G401 (cell line): ENCODE data around the gene GABBR2. TPM values are rescaled to one million over a fixed set of nuclear protein-coding genes. Genes with fewer than 3 reads are reported as not detected.
"Not testable (repeated sequence)": the region's sequence is repeated elsewhere in the genome, so short reads cannot be mapped to it uniquely, and the experiment has no call there.

Source experiments
- DNase-seq: peaks from one replicate; pipeline ENCODE4 v3.0.0-alpha.2; 2015; ENCODE audit warnings: low spot score
- in situ Hi-C: cut with HindIII; loops from 2 replicates; pipeline ENCODE4 v1.10.0; 2016; ENCODE audit warnings: low sequenced_read_pairs, mixed read lengths
- total RNA-seq: library from RNA; depleted of rRNA; stranded (reverse); fragments of >200 nt; shearing (Covaris generic); gene quantifications from 2 replicates; pipeline ENCODE4 v1.2.3, GENCODE V29; 2014

The GABBR2 gene
- total RNA-seq, 1 experiment from 2014 or later = not detected

GRCh38 chr9:98533132-98533531 is 175.6 kb downstream of the GABBR2 start:
- in situ Hi-C loops = no loop called here
- peak; percentile 70 for DNase-seq

DNA sequence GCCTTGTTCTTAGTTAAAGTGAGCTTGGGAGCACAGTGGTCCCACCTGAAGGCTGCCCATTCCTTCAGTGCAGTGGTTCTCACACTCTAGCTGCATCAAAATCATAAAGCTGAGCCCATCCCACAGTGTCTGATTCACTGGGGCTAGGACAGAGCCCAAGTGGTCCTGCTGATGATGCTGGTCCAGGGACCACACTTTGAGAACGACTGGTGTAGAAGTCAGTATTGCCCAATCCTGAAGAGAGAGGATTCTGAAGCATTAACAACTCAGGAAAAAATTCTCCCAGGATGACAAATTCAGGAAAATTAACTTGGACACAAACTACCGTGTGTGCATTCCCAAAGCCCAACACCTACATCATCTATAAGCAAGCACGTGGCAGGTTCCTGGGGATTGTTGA is 176.2 kb downstream of the GABBR2 start:
- in situ Hi-C loops = no loop called here
- DNase-seq = no peak

DNA sequence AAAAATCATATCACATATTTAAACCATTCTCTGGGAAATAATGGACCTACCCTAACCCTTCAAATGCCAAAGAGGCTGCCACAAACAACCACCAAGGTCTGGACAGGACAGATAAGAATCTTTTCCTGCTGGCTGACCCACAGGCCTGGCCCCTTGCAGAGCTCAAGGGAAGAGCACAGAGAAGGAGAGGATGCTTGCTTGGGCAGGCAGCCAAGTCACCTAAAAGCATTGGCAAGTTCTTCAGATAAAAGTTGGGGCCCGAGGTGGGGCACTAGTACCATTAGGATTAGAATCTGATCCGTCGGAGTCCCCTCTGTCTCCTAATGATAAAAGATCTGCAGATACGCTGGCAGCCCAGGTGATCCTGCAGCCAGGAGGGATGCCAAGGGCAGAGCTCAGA is 176.6 kb downstream of the GABBR2 start:
- in situ Hi-C loops = no loop called here
- DNase-seq = peak; percentile 33

DNA sequence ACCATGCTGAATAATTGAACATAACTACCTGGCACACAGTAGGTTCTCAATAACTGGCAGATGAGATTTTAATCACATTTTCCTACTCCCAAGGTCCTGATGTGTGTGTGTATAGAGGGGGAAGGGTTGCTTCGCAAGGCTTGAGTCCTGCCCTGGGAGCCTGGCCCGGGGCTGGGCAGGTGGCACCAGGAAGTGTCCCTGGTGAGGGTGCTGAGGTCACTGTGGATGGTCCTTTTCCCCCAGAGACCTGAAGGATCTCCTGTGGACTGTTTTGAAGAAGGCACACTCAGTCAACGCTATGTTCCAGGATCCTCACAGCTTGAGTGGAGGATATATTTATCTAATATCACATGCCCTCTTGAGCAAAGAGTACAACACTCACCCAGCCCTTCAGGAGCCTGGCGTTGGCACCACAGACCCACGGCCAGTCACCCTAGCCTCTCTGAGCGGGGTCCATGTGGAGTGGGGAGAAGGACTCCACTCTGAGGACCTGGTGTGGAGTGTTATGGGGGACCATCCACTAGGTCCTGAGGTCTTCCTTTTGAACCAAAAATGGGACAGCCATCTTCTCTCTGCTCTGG is 177.8 kb downstream of the GABBR2 start:
- in situ Hi-C loops = no loop called here
- DNase-seq = no peak

DNA sequence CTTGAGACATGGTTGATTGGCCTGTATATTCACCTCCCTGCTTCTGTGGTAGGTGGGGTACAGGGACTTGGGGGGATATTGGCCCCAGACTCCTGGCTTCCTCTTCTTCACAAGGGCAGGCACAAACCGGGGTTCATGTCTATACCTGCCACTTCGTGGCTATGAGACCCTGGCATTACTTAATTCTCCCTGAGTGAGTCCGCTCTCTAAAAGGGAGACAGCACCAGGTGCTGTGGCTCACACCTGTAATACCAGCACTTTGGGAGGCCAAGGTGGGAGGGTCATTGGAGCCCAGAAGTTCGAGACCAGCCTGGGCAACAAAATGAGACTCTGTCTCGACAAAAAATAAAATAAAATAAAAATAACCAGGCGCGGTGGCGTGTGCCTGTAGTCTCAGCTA is 178.5 kb downstream of the GABBR2 start:
- DNase-seq = no peak
- in situ Hi-C loops = no loop called here

DNA sequence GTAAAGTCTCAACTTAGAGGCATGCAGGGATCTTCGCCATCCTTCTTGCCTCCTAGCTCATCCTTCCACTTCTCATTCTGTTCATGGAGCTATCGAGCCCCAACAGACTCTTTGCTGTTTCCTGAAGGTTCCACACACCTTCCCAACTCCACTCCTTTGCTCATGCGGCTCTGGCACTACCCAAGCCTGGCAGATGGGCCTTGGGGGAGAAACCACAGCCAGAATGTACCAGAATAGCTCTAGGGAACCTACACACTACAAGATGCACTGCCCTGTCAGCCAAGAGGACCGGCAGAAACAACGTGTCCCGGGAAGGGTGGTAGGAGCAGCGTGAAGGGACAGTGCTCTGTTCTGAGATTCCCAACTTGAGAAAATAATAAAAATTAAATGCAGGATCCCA is 178.9 kb downstream of the GABBR2 start:
- in situ Hi-C loops = no loop called here
- peak; percentile 87 for DNase-seq

DNA sequence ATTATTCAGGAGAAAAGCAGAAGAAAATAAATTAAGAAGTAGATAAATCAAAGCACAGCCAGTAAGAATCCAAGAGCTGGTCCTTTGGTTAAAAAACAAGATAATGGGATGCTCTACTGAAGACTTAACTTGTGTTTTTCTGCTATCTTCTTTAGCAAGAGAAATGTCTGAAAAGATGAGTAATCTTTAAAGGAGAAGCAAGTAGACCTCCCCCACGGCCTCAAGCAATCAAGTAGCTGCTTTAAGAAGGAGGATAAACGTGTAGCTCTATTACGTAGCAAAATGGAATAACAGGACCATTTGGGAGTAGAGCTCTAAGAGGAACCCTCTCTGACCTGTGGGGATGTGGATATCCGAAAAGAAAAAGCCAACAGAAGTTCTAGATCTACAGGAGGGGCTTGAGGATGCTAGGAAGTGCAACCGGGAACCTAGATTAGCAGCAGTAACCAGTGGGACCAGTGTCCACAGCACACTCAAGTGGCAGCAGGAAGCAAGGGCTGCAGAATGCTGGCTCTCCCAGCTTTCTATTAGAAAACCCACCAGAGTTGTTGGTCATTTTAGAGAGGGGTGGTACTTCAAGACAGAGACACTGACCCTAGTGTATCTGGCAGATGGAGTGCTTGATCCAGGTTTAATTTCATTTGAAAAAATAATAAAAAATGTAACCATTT is 185.4 kb downstream of the GABBR2 start:
- DNase-seq = no peak
- in situ Hi-C loops = no loop called here

GRCh38 chr9:98522487-98522886 is 186.2 kb downstream of the GABBR2 start:
- in situ Hi-C loops = no loop called here
- no peak for DNase-seq

- no peak for DNase-seq
- in situ Hi-C loops = no loop called here
These were observed 187.6 kb downstream of the GABBR2 start for GRCh38 chr9:98521141-98521540.

DNA sequence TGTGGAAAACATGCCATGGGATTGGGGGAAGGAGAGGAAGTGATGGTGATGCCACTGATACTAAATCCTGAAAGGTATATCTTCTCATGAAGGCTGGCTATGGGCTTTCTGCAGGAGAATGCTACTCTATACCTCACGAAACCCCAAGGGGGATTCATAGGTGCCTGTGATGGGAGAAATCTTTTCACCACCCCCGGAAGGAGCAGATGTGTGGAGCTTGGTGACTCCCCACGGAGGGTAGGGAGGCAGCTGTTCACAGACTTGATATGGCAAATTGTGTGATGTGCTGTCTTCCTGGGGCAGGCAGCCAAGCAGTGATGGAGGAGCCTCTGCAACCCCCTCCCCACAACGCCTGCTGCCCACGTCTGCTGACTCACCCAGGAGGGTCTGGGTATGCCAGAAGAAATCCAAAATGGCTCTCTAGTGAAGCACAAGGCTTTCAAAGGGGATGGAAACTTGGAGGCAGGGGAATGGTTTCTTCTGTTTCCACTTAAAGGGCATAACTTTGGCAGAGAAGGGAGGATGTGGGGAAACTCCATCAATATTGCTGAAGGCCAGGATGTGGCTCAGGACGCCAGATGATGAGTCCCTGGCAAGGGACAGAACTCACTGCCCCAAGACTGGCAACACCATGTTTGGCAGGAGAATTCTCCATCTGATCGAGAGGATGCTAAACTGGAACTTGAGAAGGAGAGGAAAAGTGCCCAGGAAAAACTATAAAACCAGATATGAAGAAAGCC is 188.3 kb downstream of the GABBR2 start:
- in situ Hi-C loops = no loop called here
- DNase-seq = no peak

DNA sequence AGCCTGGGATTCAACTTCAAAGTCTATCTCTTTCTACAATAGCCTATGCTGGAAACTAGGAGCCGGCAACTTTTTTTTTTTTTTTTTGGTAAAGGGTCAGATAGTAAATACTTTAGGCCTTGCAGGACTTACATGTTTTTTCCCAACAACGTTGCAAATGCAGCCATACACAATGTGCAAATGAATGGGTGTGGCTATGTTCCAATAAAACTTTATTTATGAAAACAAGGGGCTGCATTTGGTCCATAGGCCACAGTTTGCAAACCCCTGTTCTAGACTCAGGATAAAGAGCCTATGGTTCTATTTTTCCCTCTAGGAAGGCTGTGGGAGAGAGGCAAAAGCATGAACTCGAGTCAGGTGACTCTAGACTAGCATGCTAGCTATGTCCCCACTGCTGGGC is 189.1 kb downstream of the GABBR2 start:
- in situ Hi-C loops = no loop called here
- no peak for DNase-seq

DNA sequence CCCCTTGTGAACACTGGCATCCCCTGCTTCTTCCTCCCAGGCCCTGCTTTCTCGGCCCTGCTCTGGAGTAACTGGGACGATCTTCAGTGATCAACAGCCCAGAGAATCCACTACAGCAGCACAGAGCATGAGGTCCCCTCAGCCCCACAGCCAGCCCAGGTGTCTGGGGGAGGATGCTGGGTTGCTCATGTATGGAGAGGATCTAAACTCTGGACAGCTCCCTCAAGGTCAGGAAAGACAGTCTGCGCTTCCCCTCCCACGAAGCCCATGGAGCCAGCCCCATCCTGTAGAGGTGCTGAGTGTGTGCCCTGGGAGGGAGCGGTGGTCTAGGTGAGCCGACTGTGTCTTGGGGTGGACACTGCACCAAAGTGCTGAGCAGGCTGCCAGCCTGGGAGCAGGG is 190.2 kb downstream of the GABBR2 start:
- in situ Hi-C loops = no loop called here

DNA sequence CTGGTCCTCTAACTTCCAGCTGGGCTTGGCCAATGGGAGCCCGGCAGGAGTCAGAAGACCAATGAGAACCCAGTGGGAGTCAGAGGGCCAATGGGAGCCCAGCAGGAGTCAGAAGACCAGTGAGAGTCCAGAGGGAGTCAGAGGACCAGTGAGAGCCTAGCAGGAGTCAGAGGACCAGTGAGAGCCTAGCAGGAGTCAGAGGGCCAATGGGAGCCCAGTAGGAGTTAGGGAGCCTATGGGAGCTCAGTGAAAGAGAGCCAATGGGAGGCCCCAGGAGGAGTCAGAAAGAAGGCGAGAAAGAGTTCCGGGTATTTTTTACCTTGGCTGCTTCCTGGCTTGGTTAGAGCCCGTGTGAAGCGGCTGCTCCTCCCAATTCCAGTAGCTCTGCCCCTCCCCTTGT is 191.0 kb downstream of the GABBR2 start:
- no peak for DNase-seq
- in situ Hi-C loops = no loop called here

More for the DNA sequence above, 190.2 kb downstream of the GABBR2 start:
- DNase-seq = no peak

DNA sequence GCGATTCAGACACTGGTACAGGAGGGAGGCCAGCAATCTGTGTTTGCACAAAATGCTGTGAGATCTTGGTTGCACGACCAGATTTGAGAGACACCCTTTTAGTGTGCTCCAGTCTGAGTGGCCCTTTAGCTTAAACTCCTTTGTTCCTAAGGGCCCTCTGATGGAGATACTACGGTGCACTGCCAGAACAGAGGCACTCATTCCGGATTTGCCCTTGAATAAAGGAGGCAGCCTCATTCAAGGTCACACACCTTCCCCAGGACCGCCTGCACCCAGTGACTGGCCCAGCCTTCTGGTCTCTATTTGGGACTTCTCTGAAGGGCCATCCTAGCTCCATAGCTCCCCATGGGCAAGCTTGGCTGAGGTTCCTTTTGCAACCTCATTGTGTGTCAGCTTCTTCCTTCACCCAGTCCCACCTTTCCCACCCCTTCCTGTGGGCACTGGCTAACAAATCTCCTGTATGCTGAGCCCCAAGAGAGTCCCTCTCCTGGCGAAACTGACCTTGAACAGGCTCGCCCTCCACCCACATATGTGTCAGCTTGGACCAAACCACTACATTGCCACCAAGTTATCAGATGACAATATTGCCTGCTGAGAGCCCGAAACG is 191.7 kb downstream of the GABBR2 start:
- DNase-seq = no peak
- in situ Hi-C loops = no loop called here

DNA sequence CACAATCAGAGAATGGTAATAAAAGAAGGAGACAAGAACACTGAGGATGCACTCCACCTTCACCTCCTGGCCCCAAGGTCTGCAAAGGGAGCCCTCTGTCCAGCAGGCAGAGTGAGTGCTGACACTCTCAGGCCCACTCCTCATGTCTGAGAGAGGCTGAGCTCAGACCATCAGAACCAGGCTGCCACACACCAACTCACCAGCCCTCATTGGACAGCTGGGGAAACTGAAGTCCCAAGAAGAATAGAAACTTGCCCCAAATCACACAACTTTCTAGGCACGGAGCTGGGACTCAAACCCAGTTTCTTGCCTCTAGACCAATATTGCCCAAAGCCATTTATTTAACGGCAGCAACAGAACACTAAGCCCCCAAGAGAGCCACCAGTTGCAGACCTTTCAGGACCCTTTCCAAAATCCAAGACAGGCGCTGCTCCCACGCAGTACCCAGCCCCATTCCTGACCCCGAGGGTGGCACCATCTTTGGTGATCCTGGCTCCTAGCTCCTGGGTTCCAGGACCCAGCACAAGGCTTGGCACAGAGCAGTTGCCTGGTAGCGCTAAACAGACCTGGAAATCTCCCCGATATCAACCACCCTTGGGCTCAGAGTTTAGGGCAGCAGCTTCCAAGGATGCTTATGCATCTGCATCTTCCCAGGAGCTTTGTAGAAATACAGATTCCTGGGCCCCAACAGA is 192.4 kb downstream of the GABBR2 start:
- no peak for DNase-seq
- in situ Hi-C loops = no loop called here

GRCh38 chr9:98515506-98516204 is 193.1 kb downstream of the GABBR2 start:
- no peak for DNase-seq
- in situ Hi-C loops = no loop called here

GRCh38 chr9:98514841-98515240 is 193.9 kb downstream of the GABBR2 start:
- DNase-seq = no peak
- in situ Hi-C loops = no loop called here

- DNase-seq, in situ Hi-C loops: not testable (repeated sequence)
These were observed 200.4 kb downstream of the GABBR2 start for GRCh38 chr9:98508217-98508919.
